Upper lobe of right lung (tissue), 1 donor: ENCODE measurements around the gene RIN3. TPM values are rescaled to one million over a fixed set of nuclear protein-coding genes. Genes with fewer than 3 reads are reported as not detected.
A peak's percentile ranks its signal among the peaks of the same experiment; 100 is the strongest.

Experiments
- ATAC-seq: fragments of 200-7000 bp; cut with Tn5 transposase; one replicate; pipeline ENCODE4 v1.9.1; 2020; ENCODE audit warnings: mild to moderate bottlenecking, moderate library complexity
- DNase-seq: peaks from one replicate; pipeline ENCODE4 v3.0.0-alpha.2; 2020
- H3K27ac ChIP-seq: fragments of 200-600 bp; one replicate; pipeline ENCODE4 v1.8.0; 2022
- H3K27me3 ChIP-seq: fragments of 200-600 bp; one replicate; pipeline ENCODE4 v1.8.0; 2022; ENCODE audit warnings: mild to moderate bottlenecking
- H3K36me3 ChIP-seq: fragments of 200-600 bp; one replicate; pipeline ENCODE4 v1.8.0; 2022
- H3K4me1 ChIP-seq: fragments of 200-600 bp; one replicate; pipeline ENCODE4 v1.8.0; 2022
- H3K4me3 ChIP-seq: fragments of 200-600 bp; one replicate; pipeline ENCODE4 v1.8.0; 2022; ENCODE audit warnings: mild to moderate bottlenecking
- H3K9me3 ChIP-seq: fragments of 200-600 bp; one replicate; pipeline ENCODE4 v1.8.0; 2022
- intact Hi-C: fragments of 100-400 bp; cut with DNase I; formaldehyde crosslinking; loops from one replicate; pipeline ENCODE4 v1.11.0; 2022
- total RNA-seq: library from RNA; stranded (reverse); fragmentation: NEBNext Ultra II Directional; extraction: Animal tissue kit (Norgen Biotek cat#: 25700); gene quantifications from one replicate; pipeline ENCODE4 v1.2.1, GENCODE V29; 2021
- TF ChIP-seq, protein P1 (sequence below): fragments of 200-600 bp; IDR thresholded peaks from one replicate; pipeline ENCODE4 v1.8.0; 2022; ENCODE audit warnings: antibody characterized with exemption
- donor health status: DM: no; HTN: yes; CAD: no; lungs with severe emphysema.

RIN3 gene
- total RNA-seq, 1 donor from 2014 or later, result 56.0 TPM

DNA sequence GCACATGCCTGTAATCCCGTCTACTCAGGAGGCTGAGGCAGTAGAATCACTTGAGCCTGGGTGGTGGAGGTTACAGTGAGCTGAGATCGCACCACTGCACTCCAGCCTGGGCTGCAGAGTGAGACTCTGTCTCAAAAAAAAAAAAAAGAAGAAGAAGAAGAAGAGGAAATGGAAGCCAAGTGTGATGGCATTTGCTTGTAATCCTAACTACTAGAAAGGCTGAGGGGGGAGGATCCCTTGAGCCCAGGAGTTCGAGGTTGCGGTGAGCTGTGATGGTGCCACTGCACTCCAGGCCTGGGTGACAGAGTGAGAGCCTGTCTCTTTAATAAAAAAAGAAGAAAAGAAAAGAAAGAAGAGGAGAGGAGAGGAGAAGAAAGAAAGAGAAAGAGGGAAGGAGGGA is 182.8 kb downstream of the RIN3 start:
- TF ChIP-seq, protein P1, sequence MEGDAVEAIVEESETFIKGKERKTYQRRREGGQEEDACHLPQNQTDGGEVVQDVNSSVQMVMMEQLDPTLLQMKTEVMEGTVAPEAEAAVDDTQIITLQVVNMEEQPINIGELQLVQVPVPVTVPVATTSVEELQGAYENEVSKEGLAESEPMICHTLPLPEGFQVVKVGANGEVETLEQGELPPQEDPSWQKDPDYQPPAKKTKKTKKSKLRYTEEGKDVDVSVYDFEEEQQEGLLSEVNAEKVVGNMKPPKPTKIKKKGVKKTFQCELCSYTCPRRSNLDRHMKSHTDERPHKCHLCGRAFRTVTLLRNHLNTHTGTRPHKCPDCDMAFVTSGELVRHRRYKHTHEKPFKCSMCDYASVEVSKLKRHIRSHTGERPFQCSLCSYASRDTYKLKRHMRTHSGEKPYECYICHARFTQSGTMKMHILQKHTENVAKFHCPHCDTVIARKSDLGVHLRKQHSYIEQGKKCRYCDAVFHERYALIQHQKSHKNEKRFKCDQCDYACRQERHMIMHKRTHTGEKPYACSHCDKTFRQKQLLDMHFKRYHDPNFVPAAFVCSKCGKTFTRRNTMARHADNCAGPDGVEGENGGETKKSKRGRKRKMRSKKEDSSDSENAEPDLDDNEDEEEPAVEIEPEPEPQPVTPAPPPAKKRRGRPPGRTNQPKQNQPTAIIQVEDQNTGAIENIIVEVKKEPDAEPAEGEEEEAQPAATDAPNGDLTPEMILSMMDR, result no peak
- H3K27ac ChIP-seq, result no peak overlapping the region
- H3K9me3 ChIP-seq, result no peaks in the 10 kb centered on the region
- intact Hi-C loops, result no loop called here
- H3K27me3 ChIP-seq, result no peaks in the 10 kb centered on the region
- no peaks in the 10 kb centered on the region for H3K36me3 ChIP-seq
- H3K4me3 ChIP-seq, result no peak overlapping the region
- ATAC-seq, result peak; percentile 8
- peaks cover 19% of the 10 kb centered on the region for H3K4me1 ChIP-seq
- peak; percentile 10 for DNase-seq

DNA sequence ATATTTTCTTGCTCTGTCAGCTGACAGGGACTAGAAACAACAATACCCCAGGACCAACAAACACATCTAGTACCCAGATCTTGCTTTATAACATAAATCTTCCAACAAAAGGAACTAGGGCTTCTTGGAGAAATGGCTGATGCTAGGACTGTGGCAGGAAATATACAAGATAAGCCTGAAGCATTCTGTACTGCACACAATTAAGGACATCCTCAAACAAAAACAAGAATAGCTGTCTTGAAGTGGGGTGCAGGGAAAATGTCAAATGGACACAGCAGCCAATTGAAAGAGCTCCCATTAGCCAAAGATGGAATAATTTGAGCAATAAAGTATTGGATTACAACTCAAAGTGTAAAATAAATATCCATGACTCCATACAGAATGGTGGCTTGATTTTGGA is 184.8 kb downstream of the RIN3 start:
- Histone ChIP-seq H3K36me3 (peaks cover 4% of the 10 kb centered on the region), H3K27me3 (no peaks in the 10 kb centered on the region), H3K27ac (no peak overlapping the region), H3K4me1 (peaks cover 5% of the 10 kb centered on the region), H3K9me3 (no peaks in the 10 kb centered on the region), H3K4me3 (no peak overlapping the region)
- no peak for ATAC-seq
- intact Hi-C loops, result no loop called here
- TF ChIP-seq, protein P1, result no peak
- DNase-seq, result no peak

DNA sequence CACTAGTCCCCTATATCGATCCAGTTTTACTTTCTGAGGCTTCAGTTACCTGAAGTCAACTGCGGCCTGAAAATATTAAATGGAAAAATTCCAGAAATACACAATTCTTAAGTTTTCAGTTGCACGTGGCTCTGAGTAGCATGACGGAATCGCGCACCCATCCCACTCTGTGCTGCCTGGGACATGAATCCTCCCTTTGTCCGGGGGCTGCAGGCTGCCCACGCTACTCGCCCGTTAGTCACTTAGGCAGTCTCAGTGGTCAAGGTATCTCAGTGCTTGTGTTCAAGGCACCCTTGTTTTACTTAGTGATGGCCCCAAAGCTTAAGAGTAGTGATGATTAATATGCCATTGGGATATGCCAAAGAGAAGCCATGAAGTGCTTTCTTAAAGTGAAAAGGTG is 188.2 kb downstream of the RIN3 start:
- Histone ChIP-seq H3K27me3 (no peaks in the 10 kb centered on the region), H3K27ac (no peak overlapping the region), H3K36me3 (peaks cover 36% of the 10 kb centered on the region), H3K9me3 (no peaks in the 10 kb centered on the region), H3K4me3 (no peak overlapping the region), H3K4me1 (peaks cover 4% of the 10 kb centered on the region)
- no peak for ATAC-seq
- intact Hi-C loops, result no loop called here
- DNase-seq, result peak; percentile 21
- TF ChIP-seq, protein P1, result no peak

GRCh38 chr14:92702441-92702918 is 188.9 kb downstream of the RIN3 start:
- intact Hi-C loops, result no loop called here
- H3K4me3 ChIP-seq, result no peak overlapping the region
- TF ChIP-seq, protein P1, result no peak
- H3K4me1 ChIP-seq, result peaks cover 4% of the 10 kb centered on the region
- H3K9me3 ChIP-seq, result no peaks in the 10 kb centered on the region
- ATAC-seq (peak; percentile 82), DNase-seq (peak; percentile 60)
- H3K36me3 ChIP-seq, result peaks cover 40% of the 10 kb centered on the region
- no peak overlapping the region for H3K27ac ChIP-seq
- no peaks in the 10 kb centered on the region for H3K27me3 ChIP-seq

GRCh38 chr14:92703516-92703915 is 189.9 kb downstream of the RIN3 start:
- TF ChIP-seq, protein P1, result no peak
- H3K4me1 ChIP-seq, result peaks cover 4% of the 10 kb centered on the region
- intact Hi-C loops, result no loop called here
- no peak overlapping the region for H3K4me3 ChIP-seq
- no peaks in the 10 kb centered on the region for H3K9me3 ChIP-seq
- ATAC-seq (no peak), DNase-seq (no peak)
- no peaks in the 10 kb centered on the region for H3K27me3 ChIP-seq
- H3K27ac ChIP-seq, result no peak overlapping the region
- H3K36me3 ChIP-seq, result peaks cover 43% of the 10 kb centered on the region
